ENCODE data around the gene PKM. TPM values are rescaled to one million over a fixed set of nuclear protein-coding genes. Genes with fewer than 3 reads are reported as not detected.
A peak's percentile ranks its signal among the peaks of the same experiment; 100 is the strongest.
"Not testable (repeated sequence)": the region's sequence is repeated elsewhere in the genome, so short reads cannot be mapped to it uniquely, and the experiment has no call there.

Gene PKM
- 879 and 883 TPM in 2 replicates for total RNA-seq

DNA sequence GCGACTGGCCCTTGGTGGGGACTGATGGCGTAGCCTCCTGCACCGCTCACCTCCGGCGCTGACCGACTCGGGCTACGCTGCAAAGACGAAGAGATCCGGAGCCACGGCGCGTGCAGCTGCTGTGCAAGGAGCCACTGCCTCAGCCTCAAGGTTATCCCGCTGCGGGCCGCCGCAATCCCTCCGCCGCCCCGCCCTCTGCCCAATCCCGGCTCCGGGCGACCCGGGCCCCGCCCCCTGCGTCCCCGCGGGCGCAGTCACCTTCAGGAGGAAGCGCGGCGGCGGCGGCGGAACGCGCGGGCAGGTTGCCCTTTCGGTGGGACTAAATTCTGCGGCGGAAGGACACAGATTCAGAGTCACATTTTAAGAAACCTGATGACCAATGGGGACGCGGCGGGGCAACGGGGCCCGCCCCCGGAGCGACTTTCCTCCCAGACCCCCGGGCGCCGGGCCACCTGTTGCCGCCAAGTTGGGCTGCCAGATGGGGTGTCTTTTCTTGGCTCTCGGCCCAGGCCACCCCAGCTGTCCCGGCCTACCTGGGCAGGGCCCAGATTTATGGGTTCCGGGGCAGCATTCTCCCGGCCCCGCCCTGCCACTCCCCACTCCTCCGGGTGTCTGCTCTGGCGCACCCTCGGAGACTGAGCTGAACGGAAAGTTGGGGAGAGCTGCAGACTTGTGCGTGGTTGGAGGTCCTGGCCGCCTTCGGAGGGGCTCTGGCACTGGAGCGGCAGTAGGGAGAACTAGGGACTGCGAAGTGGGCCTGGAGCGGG, at the start of gene PKM:
PKM (minus strand) TSS at position 125 of the 767 bp plus-strand sequence. CDS start 12,093 bp downstream, outside the sequence.
- Histone ChIP-seq H3K27me3 (ENCODE audit: control insufficient read depth, insufficient read depth, low read length) (no peaks in the 10 kb centered on the region), H3K4me3 (ENCODE audit: low read depth, low read length) (peak within 1 kb of the TSS; percentile 91), H3K36me3 (ENCODE audit: control insufficient read depth, insufficient read depth, low read length) (no peaks in the 10 kb centered on the region)
- TF ChIP-seq, protein P1, sequence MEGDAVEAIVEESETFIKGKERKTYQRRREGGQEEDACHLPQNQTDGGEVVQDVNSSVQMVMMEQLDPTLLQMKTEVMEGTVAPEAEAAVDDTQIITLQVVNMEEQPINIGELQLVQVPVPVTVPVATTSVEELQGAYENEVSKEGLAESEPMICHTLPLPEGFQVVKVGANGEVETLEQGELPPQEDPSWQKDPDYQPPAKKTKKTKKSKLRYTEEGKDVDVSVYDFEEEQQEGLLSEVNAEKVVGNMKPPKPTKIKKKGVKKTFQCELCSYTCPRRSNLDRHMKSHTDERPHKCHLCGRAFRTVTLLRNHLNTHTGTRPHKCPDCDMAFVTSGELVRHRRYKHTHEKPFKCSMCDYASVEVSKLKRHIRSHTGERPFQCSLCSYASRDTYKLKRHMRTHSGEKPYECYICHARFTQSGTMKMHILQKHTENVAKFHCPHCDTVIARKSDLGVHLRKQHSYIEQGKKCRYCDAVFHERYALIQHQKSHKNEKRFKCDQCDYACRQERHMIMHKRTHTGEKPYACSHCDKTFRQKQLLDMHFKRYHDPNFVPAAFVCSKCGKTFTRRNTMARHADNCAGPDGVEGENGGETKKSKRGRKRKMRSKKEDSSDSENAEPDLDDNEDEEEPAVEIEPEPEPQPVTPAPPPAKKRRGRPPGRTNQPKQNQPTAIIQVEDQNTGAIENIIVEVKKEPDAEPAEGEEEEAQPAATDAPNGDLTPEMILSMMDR (IDR thresholded peaks at IDR 0.05; ENCODE audit: insufficient read depth, low read length, poor library complexity, severe bottlenecking), result no peak
- peak; percentile 85 for DNase-seq (ENCODE audit: low read depth)

DNA sequence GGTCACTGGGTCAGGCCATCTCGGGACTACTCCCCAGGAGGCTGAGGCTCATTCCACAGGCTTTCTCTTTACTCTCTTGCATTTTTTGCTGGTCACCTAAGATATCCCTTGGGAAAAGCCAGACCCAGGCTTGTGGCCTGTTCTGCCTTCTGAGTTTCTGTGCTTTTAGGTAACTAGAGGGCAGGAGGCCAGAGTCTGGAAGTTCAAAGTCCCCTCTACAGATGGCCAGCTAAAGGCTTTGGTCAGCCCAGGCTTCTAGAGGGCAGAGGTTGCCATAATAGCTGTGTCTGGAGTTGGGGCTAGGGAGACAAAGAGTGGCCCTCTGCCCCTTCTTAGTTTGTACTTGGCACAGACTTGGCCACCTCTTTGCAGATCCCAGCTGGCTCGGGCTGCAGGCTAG, 49.8 kb upstream of the PKM start:
- no peaks in the 10 kb centered on the region for H3K27me3 ChIP-seq (ENCODE audit: control insufficient read depth, insufficient read depth, low read length)
- TF ChIP-seq, protein P1 (IDR thresholded peaks at IDR 0.05; ENCODE audit: insufficient read depth, low read length, poor library complexity, severe bottlenecking), result no peak
- no peak overlapping the region for H3K4me3 ChIP-seq (ENCODE audit: low read depth, low read length)
- no peaks in the 10 kb centered on the region for H3K36me3 ChIP-seq (ENCODE audit: control insufficient read depth, insufficient read depth, low read length)
- DNase-seq (ENCODE audit: low read depth), result no peak

DNA sequence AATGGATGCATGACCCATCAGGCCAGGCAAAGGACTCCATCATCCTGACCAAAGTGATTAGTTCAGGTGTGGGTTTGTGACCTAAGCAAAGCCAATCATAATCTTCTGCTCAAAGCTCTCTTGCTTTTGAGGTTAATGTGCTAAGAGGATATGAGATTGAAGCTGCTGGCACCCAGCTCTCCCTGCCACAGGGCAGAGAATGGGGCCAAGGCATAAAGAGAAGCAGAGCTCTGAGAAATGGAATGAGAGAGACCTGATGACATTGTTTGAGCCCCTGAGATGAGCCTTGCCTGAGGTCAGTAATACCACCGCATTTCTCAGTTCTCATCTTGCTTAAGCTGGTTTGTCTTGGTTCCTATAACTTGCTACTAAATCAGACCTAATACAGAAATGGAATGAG, 47.7 kb upstream of the PKM start:
- no peak overlapping the region for H3K4me3 ChIP-seq (ENCODE audit: low read depth, low read length)
- DNase-seq (ENCODE audit: low read depth), result no peak
- no peaks in the 10 kb centered on the region for H3K27me3 ChIP-seq (ENCODE audit: control insufficient read depth, insufficient read depth, low read length)
- TF ChIP-seq, protein P1 (IDR thresholded peaks at IDR 0.05; ENCODE audit: insufficient read depth, low read length, poor library complexity, severe bottlenecking), result no peak
- no peaks in the 10 kb centered on the region for H3K36me3 ChIP-seq (ENCODE audit: control insufficient read depth, insufficient read depth, low read length)

DNA sequence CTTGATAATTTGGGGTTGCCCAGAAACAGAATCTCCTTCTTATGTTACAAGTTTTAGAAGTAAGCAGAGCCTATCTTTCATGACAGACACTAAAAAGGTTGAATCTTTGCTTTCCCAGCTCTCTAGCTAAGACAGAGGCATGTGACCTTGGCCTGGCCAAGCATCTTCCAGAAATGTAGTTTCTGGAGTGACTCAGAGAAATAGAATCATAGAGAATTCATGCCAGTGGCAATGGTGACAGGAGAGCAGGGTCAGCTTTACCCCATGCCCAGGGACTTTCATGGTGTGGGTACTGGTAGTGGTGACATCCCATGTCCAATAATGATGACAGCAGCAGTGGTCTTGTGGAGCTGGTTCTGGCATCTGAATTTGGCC, 45.3 kb upstream of the PKM start:
- Histone ChIP-seq H3K36me3 (ENCODE audit: control insufficient read depth, insufficient read depth, low read length) (no peaks in the 10 kb centered on the region), H3K4me3 (ENCODE audit: low read depth, low read length) (no peak overlapping the region), H3K27me3 (ENCODE audit: control insufficient read depth, insufficient read depth, low read length) (no peaks in the 10 kb centered on the region)
- TF ChIP-seq, protein P1 (IDR thresholded peaks at IDR 0.05; ENCODE audit: insufficient read depth, low read length, poor library complexity, severe bottlenecking), result no peak
- no peak for DNase-seq (ENCODE audit: low read depth)

DNA sequence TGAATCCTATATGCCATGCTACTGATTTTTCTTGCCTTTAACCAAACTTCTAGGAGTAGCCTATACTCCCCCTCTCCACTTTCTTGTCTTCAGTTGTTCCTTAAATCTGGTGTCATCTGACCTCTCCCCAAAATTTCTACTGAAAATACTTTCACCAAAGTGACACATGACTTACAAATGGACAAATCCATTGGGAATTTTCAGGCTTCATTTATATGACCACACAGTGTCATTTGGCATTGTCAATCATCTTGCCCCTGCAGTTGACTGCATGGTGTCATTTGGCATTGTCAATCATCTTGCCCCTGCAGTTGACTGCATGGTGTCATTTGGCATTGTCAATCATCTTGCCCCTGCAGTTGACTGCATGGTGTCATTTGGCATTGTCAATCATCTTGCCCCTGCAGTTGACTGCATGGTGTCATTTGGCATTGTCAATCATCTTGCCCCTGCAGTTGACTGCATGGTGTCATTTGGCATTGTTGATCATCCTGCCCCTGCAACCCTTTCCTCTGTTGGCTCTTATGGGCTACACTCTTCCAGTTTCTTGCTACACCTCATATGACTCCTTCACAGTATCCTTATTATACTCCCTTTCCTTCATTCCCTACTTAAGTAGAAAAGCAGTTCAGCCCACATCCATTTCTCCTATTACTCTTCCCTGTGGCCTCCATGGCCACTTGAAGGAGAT, 44.8 kb upstream of the PKM start:
- H3K27me3 ChIP-seq (ENCODE audit: control insufficient read depth, insufficient read depth, low read length); H3K4me3 ChIP-seq (ENCODE audit: low read depth, low read length); DNase-seq (ENCODE audit: low read depth); H3K36me3 ChIP-seq (ENCODE audit: control insufficient read depth, insufficient read depth, low read length): not testable (repeated sequence)

DNA sequence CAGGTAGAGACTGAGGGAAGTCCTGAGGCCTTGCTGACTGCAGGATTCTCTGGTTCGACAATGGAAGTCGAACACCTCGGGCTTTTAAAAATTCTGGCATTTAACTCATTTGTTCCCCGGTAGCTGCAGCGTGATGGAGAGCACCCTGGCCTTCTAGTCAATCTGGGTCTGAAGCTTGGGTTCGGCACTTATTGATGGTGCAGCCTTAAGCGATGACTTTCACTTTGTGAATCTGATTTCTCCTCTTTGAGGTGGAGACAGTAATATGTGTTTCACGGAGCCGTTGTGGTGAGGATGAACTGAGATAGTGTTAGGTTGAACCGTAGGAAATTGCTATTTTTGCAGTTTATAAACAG, 42.0 kb upstream of the PKM start:
- TF ChIP-seq, protein P1 (IDR thresholded peaks at IDR 0.05; ENCODE audit: insufficient read depth, low read length, poor library complexity, severe bottlenecking), result no peak

More for the DNA sequence above, 42.0 kb upstream of the PKM start:
- Histone ChIP-seq H3K27me3 (ENCODE audit: control insufficient read depth, insufficient read depth, low read length) (no peaks in the 10 kb centered on the region), H3K4me3 (ENCODE audit: low read depth, low read length) (peak overlapping the region; percentile 93), H3K36me3 (ENCODE audit: control insufficient read depth, insufficient read depth, low read length) (no peaks in the 10 kb centered on the region)
- DNase-seq (ENCODE audit: low read depth), result no peak
